Coronary artery (tissue), 2 donors: Measurements from ENCODE around the gene ADIRF.

Experiments
- DNase-seq: peaks from one replicate; pipeline ENCODE4 v3.0.0-alpha.2; 2017; ENCODE audit warnings: low spot score
- H3K27ac ChIP-seq, 2 donors: fragments of 200-600 bp; sonication (generic); one replicate each; pipeline ENCODE4 v1.5.1; 2016 to 2019
- H3K4me3 ChIP-seq: fragments of 200-600 bp; sonication (generic); 2 replicates; pipeline ENCODE4 v1.5.1; 2016; ENCODE audit warnings: mild to moderate bottlenecking, moderate library complexity
- CTCF ChIP-seq: fragments of 200-600 bp; sonication (generic); IDR thresholded peaks from one replicate; pipeline ENCODE4 v1.5.1; 2019; ENCODE audit warnings: antibody characterized with exemption

ADIRF gene

GRCh38 chr10:86958901-86959736, 9.2 kb upstream of the ADIRF start:
- TF ChIP-seq CTCF = no peak
- H3K4me3 ChIP-seq = peak overlapping the region; percentile 66
- peak overlapping the region; percentile 93 to 94 for H3K27ac ChIP-seq
- peak; percentile 83 for DNase-seq

GRCh38 chr10:86959737-86960002, 8.6 kb upstream of the ADIRF start:
- no peak for DNase-seq
- Histone ChIP-seq H3K27ac (peak overlapping the region; percentile 93 to 94), H3K4me3 (peak overlapping the region; percentile 66)
- no peak for TF ChIP-seq CTCF

- Histone ChIP-seq H3K27ac (peak overlapping the region; percentile 93 to 94), H3K4me3 (peak overlapping the region; percentile 66)
- TF ChIP-seq CTCF = peak; percentile 97
- peak; percentile 80 for DNase-seq
Measured at GRCh38 chr10:86960003-86960862, 8.0 kb upstream of the ADIRF start.

- no peak for DNase-seq
- Histone ChIP-seq H3K27ac (peak overlapping the region in 1 of 2 donors; percentile 94), H3K4me3 (peak overlapping the region; percentile 66)
- no peak for TF ChIP-seq CTCF
Measured at GRCh38 chr10:86960863-86961434, 7.3 kb upstream of the ADIRF start.

GRCh38 chr10:86961481-86962091, 6.7 kb upstream of the ADIRF start:
- Histone ChIP-seq H3K27ac (no peak overlapping the region), H3K4me3 (no peak overlapping the region)
- TF ChIP-seq CTCF = no peak
- DNase-seq = peak; percentile 60

GRCh38 chr10:86962136-86962980, 5.9 kb upstream of the ADIRF start:
- TF ChIP-seq CTCF = no peak
- DNase-seq = peak; percentile 62
- Histone ChIP-seq H3K27ac (no peak overlapping the region), H3K4me3 (no peak overlapping the region)
